ENCODE data around the gene RASSF5. TPM values are rescaled to one million over a fixed set of nuclear protein-coding genes. Genes with fewer than 3 reads are reported as not detected.

The RASSF5 gene
- total RNA-seq, 4 donors from 2014 or later: 6.6 to 23.0 (median 10.5) TPM

DNA sequence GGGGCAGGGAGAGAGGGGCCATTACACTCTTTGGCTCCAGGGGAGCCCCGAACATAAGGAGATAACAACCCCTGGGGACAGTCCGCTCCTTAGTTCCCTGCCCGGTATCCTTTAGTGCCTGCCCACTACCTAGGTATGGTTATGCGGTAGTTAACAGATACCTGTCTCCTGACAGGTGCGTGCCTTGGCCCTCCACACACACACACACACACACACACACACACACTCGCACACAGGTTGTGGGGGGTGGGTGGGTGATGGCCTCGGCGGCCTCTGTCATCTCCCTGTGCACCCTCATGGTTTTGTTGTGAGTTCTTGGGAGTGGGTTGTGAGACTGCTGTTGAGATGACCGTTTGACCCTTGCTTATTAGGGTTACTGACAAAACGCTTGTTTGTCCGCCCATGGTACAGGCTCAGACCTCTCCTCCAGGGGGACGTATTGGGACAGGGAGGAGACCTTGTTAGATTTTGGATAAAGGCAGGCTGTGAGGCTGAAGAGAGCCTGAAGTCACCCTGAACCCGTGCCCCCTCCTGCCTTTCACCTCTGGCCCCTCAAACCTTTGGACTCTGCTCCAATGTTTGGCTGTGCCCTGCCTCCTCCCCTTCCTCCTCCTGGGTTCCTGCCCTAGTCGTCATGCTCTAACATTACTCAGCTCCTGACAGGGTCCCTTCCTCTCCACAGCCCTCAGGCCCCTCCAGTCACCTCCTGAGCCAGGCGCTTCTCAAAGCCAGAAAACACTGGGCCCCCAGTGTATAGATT is 979 bp downstream of the RASSF5 start:
- Histone ChIP-seq H3K27me3 (peaks cover 0 to 38% (median 5%) of the 10 kb centered on the region in 4 donors), H3K27ac (replicated peaks in 1 of 4) (peak overlapping the region in 3 of 4 donors; percentile 18 to 65 (median 35)), H3K4me3 (peak overlapping the region; percentile 63 to 75 (median 69)), H3K4me1 (peaks cover 20 to 53% (median 49%) of the 10 kb centered on the region in 4 donors), H3K9me3 (no peaks in the 10 kb centered on the region), H3K36me3 (no peaks in the 10 kb centered on the region)
- no peak for TF ChIP-seq POLR2A (IDR thresholded peaks at IDR 0.05; ENCODE audit: low read depth)
- TF ChIP-seq, protein P1, sequence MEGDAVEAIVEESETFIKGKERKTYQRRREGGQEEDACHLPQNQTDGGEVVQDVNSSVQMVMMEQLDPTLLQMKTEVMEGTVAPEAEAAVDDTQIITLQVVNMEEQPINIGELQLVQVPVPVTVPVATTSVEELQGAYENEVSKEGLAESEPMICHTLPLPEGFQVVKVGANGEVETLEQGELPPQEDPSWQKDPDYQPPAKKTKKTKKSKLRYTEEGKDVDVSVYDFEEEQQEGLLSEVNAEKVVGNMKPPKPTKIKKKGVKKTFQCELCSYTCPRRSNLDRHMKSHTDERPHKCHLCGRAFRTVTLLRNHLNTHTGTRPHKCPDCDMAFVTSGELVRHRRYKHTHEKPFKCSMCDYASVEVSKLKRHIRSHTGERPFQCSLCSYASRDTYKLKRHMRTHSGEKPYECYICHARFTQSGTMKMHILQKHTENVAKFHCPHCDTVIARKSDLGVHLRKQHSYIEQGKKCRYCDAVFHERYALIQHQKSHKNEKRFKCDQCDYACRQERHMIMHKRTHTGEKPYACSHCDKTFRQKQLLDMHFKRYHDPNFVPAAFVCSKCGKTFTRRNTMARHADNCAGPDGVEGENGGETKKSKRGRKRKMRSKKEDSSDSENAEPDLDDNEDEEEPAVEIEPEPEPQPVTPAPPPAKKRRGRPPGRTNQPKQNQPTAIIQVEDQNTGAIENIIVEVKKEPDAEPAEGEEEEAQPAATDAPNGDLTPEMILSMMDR (IDR thresholded peaks at IDR 0.05): no peak
- TF ChIP-seq POLR2AphosphoS5 (IDR thresholded peaks at IDR 0.05): no peak
- no peak for TF ChIP-seq EP300 (IDR thresholded peaks at IDR 0.05)
- DNase-seq (ENCODE audit: extremely low spot score): no peak
- intact Hi-C loops (cut with DNase I): no loop called here
- WGBS: 64% methylated on average over 15 of the region's 15 CpGs

DNA sequence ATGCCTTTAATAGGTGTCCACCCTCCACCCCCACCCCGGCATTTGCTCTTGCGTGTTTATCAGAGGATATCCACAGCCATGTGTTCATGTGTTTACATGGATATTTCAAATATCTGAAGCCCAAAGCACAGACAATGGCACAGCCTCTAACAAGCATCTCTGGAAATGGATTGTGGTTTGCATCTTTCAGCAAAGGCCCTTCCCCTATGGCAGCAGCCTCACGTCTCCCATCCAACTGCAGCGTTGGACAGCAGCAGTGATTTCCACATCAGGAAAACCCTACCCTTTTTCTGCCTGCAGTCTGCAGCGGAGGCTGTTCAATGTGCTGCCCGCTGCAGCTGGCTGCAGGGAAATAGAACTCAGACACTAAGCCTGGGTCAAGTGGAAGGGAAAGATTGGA is 1.6 kb downstream of the RASSF5 start:
- Histone ChIP-seq H3K4me3 (peak overlapping the region in 3 of 4 donors; percentile 66 to 75 (median 72)), H3K27me3 (peaks cover 0 to 38% (median 5%) of the 10 kb centered on the region in 4 donors), H3K27ac (replicated peaks in 1 of 4) (peak overlapping the region in 3 of 4 donors; percentile 18 to 65 (median 35)), H3K9me3 (no peaks in the 10 kb centered on the region), H3K36me3 (no peaks in the 10 kb centered on the region), H3K4me1 (peaks cover 19 to 56% (median 50%) of the 10 kb centered on the region in 4 donors)
- DNase-seq (ENCODE audit: extremely low spot score): no peak
- intact Hi-C loops (cut with DNase I): no loop called here
- no peak for TF ChIP-seq POLR2A (IDR thresholded peaks at IDR 0.05; ENCODE audit: low read depth)
- no peak for TF ChIP-seq EP300 (IDR thresholded peaks at IDR 0.05)
- TF ChIP-seq POLR2AphosphoS5 (IDR thresholded peaks at IDR 0.05): peak in 1 of 2 donors; percentile 15
- TF ChIP-seq, protein P1 (IDR thresholded peaks at IDR 0.05): no peak
- WGBS: 41% methylated on average over 6 of the region's 6 CpGs

DNA sequence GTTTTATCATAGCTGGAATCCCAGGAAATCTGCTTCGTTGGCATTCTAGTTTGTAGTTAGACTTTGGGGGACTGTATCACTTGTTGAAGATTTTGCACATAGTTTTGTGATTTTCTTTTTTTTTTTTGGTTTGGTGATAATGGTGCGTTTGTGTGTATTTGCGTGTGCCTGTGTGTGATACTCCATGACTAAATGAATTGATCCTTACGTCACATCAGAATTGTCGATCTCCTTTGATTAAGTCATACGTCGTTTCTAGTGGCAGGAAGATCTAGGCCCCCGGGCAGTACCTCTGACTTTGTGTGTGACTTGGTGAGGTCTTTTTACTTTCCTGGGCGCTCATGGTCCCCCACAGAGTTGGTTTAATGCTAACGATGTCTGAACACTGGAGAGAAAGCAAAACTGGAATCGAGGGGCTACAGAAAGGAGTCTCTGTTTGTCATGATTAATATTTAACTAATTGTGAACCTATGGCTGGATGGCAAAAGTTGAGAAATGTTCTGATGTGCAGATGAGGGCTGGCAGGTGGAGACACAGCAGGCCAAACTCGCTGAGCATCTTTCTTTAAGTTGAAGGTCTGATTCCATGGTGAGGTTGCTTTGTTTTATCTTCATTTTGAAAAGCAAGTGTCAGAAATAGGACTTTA is 2.4 kb downstream of the RASSF5 start:
- Histone ChIP-seq H3K4me3 (no peak overlapping the region), H3K9me3 (no peaks in the 10 kb centered on the region), H3K36me3 (no peaks in the 10 kb centered on the region), H3K27ac (replicated peaks in 1 of 4) (no peak overlapping the region), H3K27me3 (peaks cover 0 to 38% (median 5%) of the 10 kb centered on the region in 4 donors), H3K4me1 (peaks cover 17 to 54% (median 49%) of the 10 kb centered on the region in 4 donors)
- no peak for DNase-seq (ENCODE audit: extremely low spot score)
- 92% methylated on average over 12 of the region's 12 CpGs for WGBS
- intact Hi-C loops (cut with DNase I): no loop called here
- TF ChIP-seq POLR2AphosphoS5 (IDR thresholded peaks at IDR 0.05) (no peak), EP300 (IDR thresholded peaks at IDR 0.05) (no peak), POLR2A (IDR thresholded peaks at IDR 0.05; ENCODE audit: low read depth) (no peak)
- TF ChIP-seq, protein P1 (IDR thresholded peaks at IDR 0.05): no peak

DNA sequence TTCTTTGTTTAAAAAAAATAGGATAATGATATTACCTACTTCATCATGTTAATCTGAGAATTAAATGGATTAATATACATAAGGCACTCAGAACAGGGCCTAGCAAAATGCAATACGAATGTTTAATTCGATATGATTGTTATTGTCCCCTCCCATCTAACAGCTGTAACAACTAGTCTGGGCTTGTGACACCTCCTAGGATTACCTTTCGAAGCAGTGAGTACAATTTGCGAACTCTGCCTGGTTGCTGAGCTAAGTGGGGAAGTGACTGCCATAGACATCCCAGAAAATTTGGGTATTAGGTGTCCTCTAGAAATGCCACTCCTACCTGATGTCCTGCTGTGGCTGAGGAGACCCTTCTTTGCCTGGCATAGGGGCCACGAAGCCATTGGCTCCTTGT is 3.0 kb downstream of the RASSF5 start:
- H3K36me3 ChIP-seq: no peaks in the 10 kb centered on the region
- no peak overlapping the region for H3K27ac ChIP-seq (replicated peaks in 1 of 4)
- peaks cover 17 to 52% (median 48%) of the 10 kb centered on the region in 4 donors for H3K4me1 ChIP-seq
- no peak overlapping the region for H3K4me3 ChIP-seq
- no peaks in the 10 kb centered on the region for H3K9me3 ChIP-seq
- WGBS: 92% methylated on average over 5 of the region's 5 CpGs
- TF ChIP-seq POLR2A (IDR thresholded peaks at IDR 0.05; ENCODE audit: low read depth): no peak
- TF ChIP-seq, protein P1 (IDR thresholded peaks at IDR 0.05): no peak
- TF ChIP-seq POLR2AphosphoS5 (IDR thresholded peaks at IDR 0.05): no peak
- no peak for TF ChIP-seq EP300 (IDR thresholded peaks at IDR 0.05)
- intact Hi-C loops (cut with DNase I): no loop called here
- DNase-seq (ENCODE audit: extremely low spot score): no peak
- H3K27me3 ChIP-seq: peaks cover 0 to 33% (median 5%) of the 10 kb centered on the region in 4 donors
